Smooth muscle cell (in vitro differentiated cells): Measurements from ENCODE around the gene CLIC2. TPM values are rescaled to one million over a fixed set of nuclear protein-coding genes. Genes with fewer than 3 reads are reported as not detected.
"Not testable (repeated sequence)": the region's sequence is repeated elsewhere in the genome, so short reads cannot be mapped to it uniquely, and the experiment has no call there.

ENCODE experiments used
- DNase-seq: peaks from one replicate; lab custom pipeline; 2025; ENCODE audit not compliant: unreplicated experiment; lab: John Stamatoyannopoulos, UW
- H2AFZ ChIP-seq: fragments of 200-600 bp; sonication (generic); 2 replicates; pipeline ENCODE4 v1.6.0; 2016; ENCODE audit warnings: antibody characterized with exemption, low read depth, mild to moderate bottlenecking
- H3F3A ChIP-seq: fragments of 200-600 bp; sonication (generic); 2 replicates; pipeline ENCODE4 v1.6.0; 2017; ENCODE audit warnings: antibody characterized with exemption, low read depth
- H3K27ac ChIP-seq: fragments of 200-600 bp; sonication (generic); 2 replicates; pipeline ENCODE4 v1.5.1; 2016; ENCODE audit warnings: low read depth, mild to moderate bottlenecking
- H3K27me3 ChIP-seq: fragments of 200-600 bp; sonication (generic); 2 replicates; pipeline ENCODE4 v1.6.1; 2016; ENCODE audit warnings: low read depth, mild to moderate bottlenecking
- H3K36me3 ChIP-seq: fragments of 200-600 bp; sonication (generic); 2 replicates; pipeline ENCODE4 v1.5.1; 2016; ENCODE audit warnings: low read depth
- H3K4me1 ChIP-seq: fragments of 200-600 bp; sonication (generic); 2 replicates; pipeline ENCODE4 v1.5.1; 2016; ENCODE audit warnings: low read depth
- H3K4me2 ChIP-seq: fragments of 200-600 bp; sonication (generic); 2 replicates; pipeline ENCODE4 v1.6.0; 2016; ENCODE audit warnings: mild to moderate bottlenecking
- H3K4me3 ChIP-seq: fragments of 200-600 bp; sonication (generic); 2 replicates; pipeline ENCODE4 v1.5.1; 2016; ENCODE audit warnings: mild to moderate bottlenecking
- H3K79me2 ChIP-seq: fragments of 200-600 bp; sonication (generic); 2 replicates; pipeline ENCODE4 v1.6.0; 2016; ENCODE audit warnings: low read depth, mild to moderate bottlenecking
- H3K9ac ChIP-seq: fragments of 200-600 bp; sonication (generic); 2 replicates; pipeline ENCODE4 v1.6.0; 2016; ENCODE audit warnings: low read depth
- H3K9me3 ChIP-seq: fragments of 200-600 bp; sonication (generic); replicated peaks from 2 replicates; pipeline ENCODE4 v1.5.1; 2016; ENCODE audit warnings: low read depth
- H4K20me1 ChIP-seq: fragments of 200-600 bp; sonication (generic); 2 replicates; pipeline ENCODE4 v1.6.0; 2016; ENCODE audit warnings: low read depth
- CTCF ChIP-seq: fragments of 200-600 bp; sonication (generic); IDR thresholded peaks from 2 replicates; pipeline ENCODE4 v1.5.1; 2017; ENCODE audit warnings: borderline replicate concordance, mild to moderate bottlenecking, antibody characterized with exemption; ENCODE audit not compliant: insufficient read depth, poor library complexity, severe bottlenecking
- WGBS: methylation state at CpG from one replicate; pipeline ENCODE4 v1.1.7; 2016; ENCODE audit warnings: low lambda C conversion rate; 5-methylcytosine and 5-hydroxymethylcytosine counted together
- polyA plus RNA-seq: library from polyadenylated mRNA; unstranded; fragments of >200 nt; fragmentation: Nextera tagmentation; extraction: Ambion mirVana; gene quantifications from 2 replicates; pipeline ENCODE4 v1.2.1, GENCODE V29; 2016
- total RNA-seq: library from RNA; depleted of rRNA; stranded (reverse); fragments of >200 nt; gene quantifications from 2 replicates; pipeline ENCODE4 v1.2.3, GENCODE V29; 2014

The CLIC2 gene
- total and polyA plus RNA-seq, 2 experiments from 2014 or later = 0.22 to 0.33 TPM

- no peaks in the 10 kb centered on the region for H3F3A ChIP-seq
- no peak overlapping the region for H3K9ac ChIP-seq
- H3K4me3 ChIP-seq = no peak overlapping the region
- H3K4me2 ChIP-seq = no peak overlapping the region
- no peaks in the 10 kb centered on the region for H3K4me1 ChIP-seq
- no peak for DNase-seq
- no peak overlapping the region for H3K27ac ChIP-seq
- H4K20me1 ChIP-seq = no peaks in the 10 kb centered on the region
- peaks cover 3% of the 10 kb centered on the region for H3K9me3 ChIP-seq
- no peak for TF ChIP-seq CTCF
- peaks cover 5% of the 10 kb centered on the region for H3K36me3 ChIP-seq
- no peak overlapping the region for H2AFZ ChIP-seq
- H3K79me2 ChIP-seq = no peaks in the 10 kb centered on the region
- H3K27me3 ChIP-seq = no peaks in the 10 kb centered on the region
- WGBS = 84% methylated on average over 1 of the region's 1 CpG
Observed at GRCh38 chrX:155279873-155280272, 54.5 kb downstream of the CLIC2 start.

GRCh38 chrX:155270969-155271368 is 63.4 kb downstream of the CLIC2 start:
- WGBS = 91% methylated on average over 1 of the region's 1 CpG
- no peaks in the 10 kb centered on the region for H3K27me3 ChIP-seq
- H4K20me1 ChIP-seq = no peaks in the 10 kb centered on the region

GRCh38 chrX:155267995-155268394 is 66.4 kb downstream of the CLIC2 start:
- DNase-seq, H3F3A ChIP-seq, H4K20me1 ChIP-seq, H3K9me3 ChIP-seq, H2AFZ ChIP-seq, H3K27me3 ChIP-seq, H3K4me3 ChIP-seq, H3K9ac ChIP-seq, H3K4me2 ChIP-seq, H3K36me3 ChIP-seq, H3K4me1 ChIP-seq, H3K27ac ChIP-seq, H3K79me2 ChIP-seq: not testable (repeated sequence)
- WGBS = 91% methylated on average over 1 of the region's 1 CpG

More at GRCh38 chrX:155270969-155271368, 63.4 kb downstream of the CLIC2 start:
- no peak for TF ChIP-seq CTCF
- Histone ChIP-seq H3K4me1 (no peaks in the 10 kb centered on the region), H3K9me3 (no peaks in the 10 kb centered on the region), H3K4me2 (no peak overlapping the region), H3K9ac (no peak overlapping the region), H3K36me3 (no peaks in the 10 kb centered on the region), H3F3A (no peaks in the 10 kb centered on the region), H3K27ac (no peak overlapping the region), H3K4me3 (no peak overlapping the region), H3K79me2 (no peaks in the 10 kb centered on the region), H2AFZ (no peak overlapping the region)
- DNase-seq = no peak

- H3K4me3 ChIP-seq = no peak overlapping the region
- H3K4me2 ChIP-seq = no peak overlapping the region
- no peak for DNase-seq
- H3K4me1 ChIP-seq = no peaks in the 10 kb centered on the region
- no peak for TF ChIP-seq CTCF
- no peaks in the 10 kb centered on the region for H3F3A ChIP-seq
- no peaks in the 10 kb centered on the region for H3K9me3 ChIP-seq
- H3K36me3 ChIP-seq = no peaks in the 10 kb centered on the region
- no peaks in the 10 kb centered on the region for H3K27me3 ChIP-seq
- WGBS = 79% methylated on average over 1 of the region's 1 CpG
- no peak overlapping the region for H3K9ac ChIP-seq
- no peak overlapping the region for H2AFZ ChIP-seq
- no peaks in the 10 kb centered on the region for H4K20me1 ChIP-seq
- H3K27ac ChIP-seq = no peak overlapping the region
- no peaks in the 10 kb centered on the region for H3K79me2 ChIP-seq
Observed at GRCh38 chrX:155266439-155266838, 68.0 kb downstream of the CLIC2 start.
